ENCODE results near the gene PTGDS.

PTGDS gene

GRCh38 chr9:137030006-137030405, 52.7 kb downstream of the PTGDS start:
- H3K36me3 ChIP-seq (replicated peaks) = no peaks in the 10 kb centered on the region
- no peak for DNase-seq (ENCODE audit: low spot score in 2 of 2)
- peaks cover 5% of the 10 kb centered on the region; the same call in 1 of the 2 replicates for H3K27me3 ChIP-seq (ENCODE audit: low read depth)
- H3K4me3 ChIP-seq = no peak overlapping the region
- H3K4me1 ChIP-seq = peaks cover 8% of the 10 kb centered on the region
- no peaks in the 10 kb centered on the region for H3K9me3 ChIP-seq
- in situ Hi-C loops (cut with MboI; ENCODE audit: low sequenced_read_pairs) = loop anchor here (10.0 kb wide), 1 partner anchor 245 kb away; no protein-coding TSS in a partner anchor

DNA sequence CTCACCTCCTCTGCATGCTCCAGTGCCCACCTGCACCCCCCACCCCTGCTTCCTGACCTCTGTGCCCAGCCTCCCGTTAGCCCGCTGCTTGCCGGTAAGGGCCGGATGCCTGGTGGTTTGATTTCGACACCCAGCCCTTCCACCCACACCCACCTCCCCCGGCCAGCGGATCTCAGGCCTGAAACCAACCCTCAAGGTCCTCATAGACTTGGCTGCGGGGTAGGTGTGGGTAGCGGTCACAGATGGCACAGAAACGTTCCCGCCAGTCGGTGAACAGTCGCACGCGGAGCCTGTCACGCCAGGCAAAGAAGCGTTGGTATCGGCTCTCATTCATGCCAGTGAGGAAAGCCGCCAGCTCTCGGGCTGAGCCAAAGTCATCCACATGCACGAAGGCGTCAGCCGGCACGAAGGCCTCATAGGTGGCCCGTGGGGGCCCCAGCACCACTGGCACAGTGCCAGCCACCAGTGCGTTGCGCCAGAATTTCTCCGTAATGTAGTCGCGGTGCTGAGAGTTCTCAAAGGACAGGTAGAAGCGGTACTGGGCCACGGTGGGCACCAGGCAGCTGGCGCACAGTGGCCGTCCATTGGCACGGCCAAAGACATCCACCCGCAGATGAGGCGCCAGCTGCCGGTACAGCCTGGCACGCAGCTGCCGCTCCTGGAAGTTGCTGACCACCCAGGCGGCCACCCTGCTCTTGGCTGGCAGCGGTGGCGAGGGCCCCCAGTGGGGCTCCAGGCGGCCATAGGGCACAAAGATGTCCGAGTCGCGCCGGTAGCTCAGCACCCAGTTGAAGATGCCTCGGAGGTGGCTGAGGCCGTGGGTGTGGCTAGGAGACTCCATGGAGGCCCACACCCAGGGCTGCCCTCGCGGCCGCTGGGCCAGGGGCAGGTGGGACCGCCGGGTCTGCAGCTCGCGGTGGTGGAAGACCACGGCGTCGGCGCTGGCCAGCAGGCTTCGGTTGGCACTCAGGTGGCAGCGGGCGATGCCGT, 53.5 kb downstream of the PTGDS start:
- Histone ChIP-seq H3K27me3 (ENCODE audit: low read depth) (peaks cover 6% of the 10 kb centered on the region; the same call in 1 of the 2 replicates), H3K9me3 (no peaks in the 10 kb centered on the region), H3K4me3 (no peak overlapping the region), H3K4me1 (peaks cover 8% of the 10 kb centered on the region), H3K36me3 (replicated peaks) (no peaks in the 10 kb centered on the region)
- in situ Hi-C loops (cut with MboI; ENCODE audit: low sequenced_read_pairs) = loop anchor here (10.0 kb wide), 1 partner anchor 246 kb away; no protein-coding TSS in a partner anchor
- no peak for DNase-seq (ENCODE audit: low spot score in 2 of 2)

Data from HAP-1 (cell line).